ENCODE data around the gene C19orf85. TPM values are rescaled to one million over a fixed set of nuclear protein-coding genes. Genes with fewer than 3 reads are reported as not detected.

C19orf85 gene
- total RNA-seq, 4 donors from 2014 or later, result not detected

GRCh38 chr19:55500368-55500952 lies 35.9 kb upstream of the C19orf85 start:
- no peak for TF ChIP-seq CTCF (IDR thresholded peaks at IDR 0.05; ENCODE audit: low read depth)

GRCh38 chr19:55498246-55498840 lies 33.8 kb upstream of the C19orf85 start:
- TF ChIP-seq CTCF (IDR thresholded peaks at IDR 0.05; ENCODE audit: low read depth), result no peak

GRCh38 chr19:55497763-55498162 lies 33.2 kb upstream of the C19orf85 start:
- no peak for TF ChIP-seq CTCF (IDR thresholded peaks at IDR 0.05; ENCODE audit: low read depth)

GRCh38 chr19:55495646-55496349 lies 31.2 kb upstream of the C19orf85 start:
- no peak for TF ChIP-seq CTCF (IDR thresholded peaks at IDR 0.05; ENCODE audit: low read depth)

- no peak for TF ChIP-seq CTCF (IDR thresholded peaks at IDR 0.05; ENCODE audit: low read depth)
Observed at GRCh38 chr19:55494172-55494761, 29.7 kb upstream of the C19orf85 start.

- TF ChIP-seq CTCF (IDR thresholded peaks at IDR 0.05; ENCODE audit: low read depth), result no peak
Observed at GRCh38 chr19:55493645-55494171, 29.2 kb upstream of the C19orf85 start.
